Hepatocyte (in vitro differentiated cells): ENCODE data around the gene MAN1C1.

Experiments used
- EZH2 ChIP-seq: fragments of 200-600 bp; sonication (generic); IDR thresholded peaks from 2 replicates; pipeline ENCODE4 v1.6.1; 2016; ENCODE audit warnings: antibody characterized with exemption, mild to moderate bottlenecking, borderline replicate concordance
- EZH2phosphoT487 ChIP-seq: fragments of 200-600 bp; sonication (generic); IDR thresholded peaks from one replicate; pipeline ENCODE4 v1.6.1; 2018; ENCODE audit warnings: antibody characterized with exemption, mild to moderate bottlenecking, low read depth, moderate library complexity; ENCODE audit not compliant: unreplicated experiment, severe bottlenecking
- TF ChIP-seq, protein P1 (sequence below): fragments of 200-600 bp; sonication (generic); IDR thresholded peaks from 2 replicates; pipeline ENCODE4 v1.5.1; 2016; ENCODE audit warnings: antibody characterized with exemption, mild to moderate bottlenecking; ENCODE audit not compliant: poor library complexity

DNA sequence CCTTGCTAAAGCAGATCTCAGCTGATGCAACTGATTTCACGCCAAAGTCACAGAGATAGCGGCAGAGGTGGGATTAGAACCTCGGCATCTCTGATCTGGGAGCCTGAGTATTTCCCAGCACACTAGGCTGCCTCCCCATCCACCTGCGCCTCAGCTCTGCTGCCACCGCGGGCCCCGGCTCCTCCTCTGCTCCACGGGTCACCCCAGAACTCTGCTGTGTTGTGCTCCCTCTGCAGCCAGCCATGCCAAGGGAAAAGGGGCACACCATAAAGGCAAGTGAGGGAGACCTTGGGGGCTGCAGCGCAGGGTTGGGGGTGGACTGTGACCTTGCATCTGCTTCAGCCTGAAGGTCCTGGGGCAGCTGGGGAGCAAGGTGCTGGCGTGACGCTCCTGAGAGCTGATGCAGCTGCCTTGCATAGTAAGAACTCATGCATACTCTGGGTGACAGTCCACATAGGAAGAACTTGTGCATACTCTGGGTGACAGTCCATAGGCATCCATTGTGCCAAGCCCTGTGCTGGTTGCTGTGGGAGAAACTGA, 68.7 kb downstream of the MAN1C1 start:
- TF ChIP-seq, protein P1, sequence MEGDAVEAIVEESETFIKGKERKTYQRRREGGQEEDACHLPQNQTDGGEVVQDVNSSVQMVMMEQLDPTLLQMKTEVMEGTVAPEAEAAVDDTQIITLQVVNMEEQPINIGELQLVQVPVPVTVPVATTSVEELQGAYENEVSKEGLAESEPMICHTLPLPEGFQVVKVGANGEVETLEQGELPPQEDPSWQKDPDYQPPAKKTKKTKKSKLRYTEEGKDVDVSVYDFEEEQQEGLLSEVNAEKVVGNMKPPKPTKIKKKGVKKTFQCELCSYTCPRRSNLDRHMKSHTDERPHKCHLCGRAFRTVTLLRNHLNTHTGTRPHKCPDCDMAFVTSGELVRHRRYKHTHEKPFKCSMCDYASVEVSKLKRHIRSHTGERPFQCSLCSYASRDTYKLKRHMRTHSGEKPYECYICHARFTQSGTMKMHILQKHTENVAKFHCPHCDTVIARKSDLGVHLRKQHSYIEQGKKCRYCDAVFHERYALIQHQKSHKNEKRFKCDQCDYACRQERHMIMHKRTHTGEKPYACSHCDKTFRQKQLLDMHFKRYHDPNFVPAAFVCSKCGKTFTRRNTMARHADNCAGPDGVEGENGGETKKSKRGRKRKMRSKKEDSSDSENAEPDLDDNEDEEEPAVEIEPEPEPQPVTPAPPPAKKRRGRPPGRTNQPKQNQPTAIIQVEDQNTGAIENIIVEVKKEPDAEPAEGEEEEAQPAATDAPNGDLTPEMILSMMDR, result no peak
- TF ChIP-seq EZH2phosphoT487 (no peak), EZH2 (no peak)
